NCI-H2171 treated with DMSO at 0.1 percent for 48 hours (cell line): ENCODE measurements around the gene TBX22.
"Not testable (repeated sequence)": the region's sequence is repeated elsewhere in the genome, so short reads cannot be mapped to it uniquely, and the experiment has no call there.

Source experiments
- DNase-seq: peaks from one replicate; lab custom pipeline; 2025; lab: John Stamatoyannopoulos, UW

Gene TBX22

GRCh38 chrX:80014141-80014940 lies at the start of gene TBX22:
Gene TBX22, plus strand, starts transcription at chrX:80014753. Its CDS starts 7,517 bp downstream, at chrX:80022270.
- no peak for DNase-seq

- no peak for DNase-seq
These were observed 38.9 kb upstream of the TBX22 start for GRCh38 chrX:79975605-79976004.

- no peak for DNase-seq
These were observed 10.1 kb upstream of the TBX22 start for GRCh38 chrX:80004458-80004857.

GRCh38 chrX:80011522-80011921 lies 3.0 kb upstream of the TBX22 start:
- DNase-seq: no peak

GRCh38 chrX:80016182-80016581 lies 1.6 kb downstream of the TBX22 start:
- DNase-seq: no peak

- DNase-seq: no peak
These were observed 7.1 kb downstream of the TBX22 start for GRCh38 chrX:80021621-80022020.

- no peak for DNase-seq
These were observed 7.9 kb downstream of the TBX22 start for GRCh38 chrX:80022363-80023031.

GRCh38 chrX:80026116-80026515 lies 11.6 kb downstream of the TBX22 start:
- no peak for DNase-seq

- DNase-seq: not testable (repeated sequence)
These were observed 51.6 kb downstream of the TBX22 start for GRCh38 chrX:80066156-80066555.

GRCh38 chrX:80075625-80076024 lies 61.1 kb downstream of the TBX22 start:
- DNase-seq: not testable (repeated sequence)
